WTC11 (cell line): ENCODE data around the gene GRIN1. TPM values are rescaled to one million over a fixed set of nuclear protein-coding genes. Genes with fewer than 3 reads are reported as not detected.

ENCODE experiments used
- ATAC-seq: fragments of 200-7000 bp; cut with Tn5 transposase; 2 replicates; pipeline ENCODE4 v1.10.0; 2021; ENCODE audit warnings: mild to moderate bottlenecking, moderate library complexity
- CTCF ChIA-PET: fragments of 300-600 bp; sonication (Branson Sonifier 250); formaldehyde crosslinking; loops from one replicate; lab custom pipeline; 2021; ENCODE audit warnings: antibody characterized with exemption; lab: Charles Lee
- POLR2A ChIA-PET: fragments of 350-600 bp; sonication (Branson Sonifier 250); formaldehyde crosslinking; loops from one replicate; lab custom pipeline; 2021; ENCODE audit warnings: antibody characterized with exemption; lab: Charles Lee
- DNase-seq: peaks from one replicate; pipeline ENCODE4 v3.0.0; 2021; ENCODE audit warnings: low spot score
- H3K27ac Mint-ChIP-seq: 2 replicates; pipeline ENCODE4 v1.8.0; 2021; ENCODE audit warnings: mixed read lengths
- H3K27me3 Mint-ChIP-seq: 2 replicates; pipeline ENCODE4 v1.8.0; 2021; ENCODE audit warnings: low read depth, mild to moderate bottlenecking, moderate library complexity, mixed read lengths
- H3K36me3 Mint-ChIP-seq: 2 replicates; pipeline ENCODE4 v1.8.0; 2021; ENCODE audit warnings: mixed read lengths
- H3K4me1 Mint-ChIP-seq: 2 replicates; pipeline ENCODE4 v1.8.0; 2022; ENCODE audit warnings: mixed read lengths
- H3K4me3 Mint-ChIP-seq: 2 replicates; pipeline ENCODE4 v1.8.0; 2021; ENCODE audit warnings: mild to moderate bottlenecking, moderate library complexity, mixed read lengths
- H3K9me3 Mint-ChIP-seq: 2 replicates; pipeline ENCODE4 v1.8.0; 2021; ENCODE audit warnings: mixed read lengths
- CBFB ChIP-seq: sonication (generic); formaldehyde crosslinking; IDR thresholded peaks from 2 replicates; pipeline ENCODE4 v1.8.1; 2022; ENCODE audit warnings: mild to moderate bottlenecking, low read depth, missing genetic modification reagents
- CREB1 ChIP-seq: sonication (generic); formaldehyde crosslinking; IDR thresholded peaks from 2 replicates; pipeline ENCODE4 v1.8.0; 2023; ENCODE audit warnings: mild to moderate bottlenecking, missing genetic modification reagents
- EMX1 ChIP-seq: fragments of 250-450 bp; sonication (Bioruptor Pico); IDR thresholded peaks from 2 replicates; pipeline ENCODE4 v1.8.0; 2021; ENCODE audit warnings: mild to moderate bottlenecking
- ESRRA ChIP-seq: sonication (generic); formaldehyde crosslinking; IDR thresholded peaks from 2 replicates; pipeline ENCODE4 v1.8.1; 2022; ENCODE audit warnings: mild to moderate bottlenecking, missing genetic modification reagents, borderline replicate concordance
- ETV6 ChIP-seq: sonication (generic); formaldehyde crosslinking; IDR thresholded peaks from 2 replicates; pipeline ENCODE4 v1.8.1; 2022; ENCODE audit warnings: mild to moderate bottlenecking, missing genetic modification reagents
- FOXP1 ChIP-seq: sonication (generic); formaldehyde crosslinking; IDR thresholded peaks from 2 replicates; pipeline ENCODE4 v1.8.0; 2022; ENCODE audit warnings: missing genetic modification reagents, mild to moderate bottlenecking, moderate library complexity, borderline replicate concordance
- JAZF1 ChIP-seq: fragments of 250-450 bp; sonication (Bioruptor Pico); IDR thresholded peaks from 2 replicates; pipeline ENCODE4 v1.9.0; 2021; ENCODE audit warnings: moderate library complexity, mild to moderate bottlenecking, inconsistent platforms
- JUN ChIP-seq: sonication (generic); formaldehyde crosslinking; IDR thresholded peaks from 2 replicates; pipeline ENCODE4 v1.8.0; 2023; ENCODE audit warnings: mild to moderate bottlenecking, missing genetic modification reagents
- NFATC4 ChIP-seq: fragments of 250-450 bp; sonication (Bioruptor Pico); IDR thresholded peaks from 2 replicates; pipeline ENCODE4 v1.9.0; 2021; ENCODE audit warnings: mild to moderate bottlenecking
- NR1H2 ChIP-seq: sonication (generic); formaldehyde crosslinking; IDR thresholded peaks from 2 replicates; pipeline ENCODE4 v1.9.0; 2021; ENCODE audit warnings: mild to moderate bottlenecking, moderate library complexity, missing genetic modification reagents
- NR2C2 ChIP-seq: sonication (generic); formaldehyde crosslinking; IDR thresholded peaks from 2 replicates; pipeline ENCODE4 v1.8.0; 2022; ENCODE audit warnings: mild to moderate bottlenecking, missing genetic modification reagents
- OVOL2 ChIP-seq: fragments of 250-450 bp; sonication (Bioruptor Pico); IDR thresholded peaks from 2 replicates; pipeline ENCODE4 v1.9.0; 2021; ENCODE audit warnings: mild to moderate bottlenecking, borderline replicate concordance
- SMAD4 ChIP-seq: sonication (generic); formaldehyde crosslinking; IDR thresholded peaks from 2 replicates; pipeline ENCODE4 v1.8.0; 2022; ENCODE audit warnings: mild to moderate bottlenecking, missing genetic modification reagents
- TCF7 ChIP-seq: sonication (generic); formaldehyde crosslinking; IDR thresholded peaks from 2 replicates; pipeline ENCODE4 v1.8.0; 2022; ENCODE audit warnings: mild to moderate bottlenecking, low read depth, missing genetic modification reagents, moderate library complexity
- ZBTB21 ChIP-seq: sonication (generic); formaldehyde crosslinking; IDR thresholded peaks from 2 replicates; pipeline ENCODE4 v1.8.1; 2023; ENCODE audit warnings: mild to moderate bottlenecking, missing genetic modification reagents, borderline replicate concordance
- ZNF121 ChIP-seq: sonication (generic); formaldehyde crosslinking; IDR thresholded peaks from 2 replicates; pipeline ENCODE4 v1.8.0; 2023; ENCODE audit warnings: missing genetic modification reagents
- ZNF219 ChIP-seq: sonication (generic); formaldehyde crosslinking; IDR thresholded peaks from 2 replicates; pipeline ENCODE4 v1.8.0; 2023; ENCODE audit warnings: missing genetic modification reagents, mild to moderate bottlenecking, borderline replicate concordance
- total RNA-seq: library from RNA; stranded (reverse); gene quantifications from 3 replicates; pipeline ENCODE4 v1.2.3, GENCODE V29; 2021
- TF ChIP-seq, protein P1 (sequence below): fragments of 250-450 bp; sonication (Bioruptor Pico); IDR thresholded peaks from 2 replicates; pipeline ENCODE4 v1.9.0; 2021; ENCODE audit warnings: moderate library complexity, mild to moderate bottlenecking, inconsistent platforms, borderline replicate concordance
- TF ChIP-seq, protein P2 (sequence below): sonication (generic); formaldehyde crosslinking; IDR thresholded peaks from 2 replicates; pipeline ENCODE4 v1.8.1; 2022; ENCODE audit warnings: missing genetic modification reagents, borderline replicate concordance
- TF ChIP-seq, protein P3 (sequence below): sonication (generic); formaldehyde crosslinking; IDR thresholded peaks from 2 replicates; pipeline ENCODE4 v1.8.1; 2022; ENCODE audit warnings: low read depth, missing genetic modification reagents, borderline replicate concordance
- TF ChIP-seq, protein P4 (sequence below): sonication (generic); formaldehyde crosslinking; IDR thresholded peaks from 2 replicates; pipeline ENCODE4 v1.8.1; 2023; ENCODE audit warnings: mild to moderate bottlenecking, missing genetic modification reagents, borderline replicate concordance
- TF ChIP-seq, protein P5 (sequence below): sonication (generic); formaldehyde crosslinking; IDR thresholded peaks from 2 replicates; pipeline ENCODE4 v1.8.1; 2022; ENCODE audit warnings: mild to moderate bottlenecking, moderate library complexity, missing genetic modification reagents
- TF ChIP-seq, protein P6 (sequence below): fragments of 250-450 bp; sonication (Bioruptor Pico); IDR thresholded peaks from 2 replicates; pipeline ENCODE4 v1.9.0; 2021; ENCODE audit warnings: mild to moderate bottlenecking
- TF ChIP-seq, protein P7 (sequence below): sonication (generic); formaldehyde crosslinking; IDR thresholded peaks from 2 replicates; pipeline ENCODE4 v1.8.1; 2023; ENCODE audit warnings: mild to moderate bottlenecking, missing genetic modification reagents, moderate library complexity

GRIN1 gene
- total RNA-seq, 1 experiment from 2014 or later, result 4.1 TPM

DNA sequence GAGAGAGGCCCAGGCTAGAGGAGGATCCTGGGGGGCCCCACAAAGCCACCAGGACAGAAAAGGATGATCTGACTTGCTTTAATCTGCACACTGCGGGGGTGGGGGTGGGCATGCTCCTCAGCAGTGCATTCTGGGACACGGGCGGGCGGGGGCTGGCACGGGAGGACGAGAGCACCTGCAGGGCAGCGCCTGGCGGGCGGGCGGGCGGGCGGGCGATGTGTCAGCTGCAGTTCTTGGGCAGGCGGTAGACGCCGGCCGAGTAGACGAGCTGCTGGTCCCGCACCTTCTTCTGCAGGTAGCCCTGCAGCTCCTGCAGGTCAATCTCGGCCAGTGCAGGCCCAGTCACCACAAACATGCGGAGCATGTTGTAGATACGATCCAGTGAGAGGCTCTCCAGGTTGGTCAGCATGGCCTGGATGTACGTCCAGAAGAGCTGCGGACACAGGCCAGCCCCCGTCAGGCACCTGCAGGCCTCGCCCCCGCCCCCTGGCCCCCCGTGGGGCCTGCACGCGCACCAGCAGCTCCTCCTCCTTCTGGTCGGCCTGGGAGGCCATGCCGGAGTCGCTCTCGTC, 35.9 kb downstream of the GRIN1 start:
- Mint-ChIP-seq H3K4me1 (peaks cover 6% of the 10 kb centered on the region), H3K27me3 (peaks cover 21% of the 10 kb centered on the region), H3K36me3 (no peaks in the 10 kb centered on the region), H3K4me3 (peak overlapping the region; percentile 42; the same call in 1 of the 2 replicates), H3K27ac (no peak overlapping the region), H3K9me3 (no peaks in the 10 kb centered on the region)
- DNase-seq (peak; percentile 42), ATAC-seq (peak; percentile 17)
- CTCF ChIA-PET, result interaction anchor here (0.5 to 3.6 kb wide), 33 partner anchors 13 to 248 kb away, joined by 3 to 40 read pairs (median 8); partner anchors contain the start of genes ABCA2, ANAPC2, CYSRT1 and EXD3
- TF ChIP-seq NR2C2 (CRISPR knock-in tag), result no peak
- TF ChIP-seq, protein P1, sequence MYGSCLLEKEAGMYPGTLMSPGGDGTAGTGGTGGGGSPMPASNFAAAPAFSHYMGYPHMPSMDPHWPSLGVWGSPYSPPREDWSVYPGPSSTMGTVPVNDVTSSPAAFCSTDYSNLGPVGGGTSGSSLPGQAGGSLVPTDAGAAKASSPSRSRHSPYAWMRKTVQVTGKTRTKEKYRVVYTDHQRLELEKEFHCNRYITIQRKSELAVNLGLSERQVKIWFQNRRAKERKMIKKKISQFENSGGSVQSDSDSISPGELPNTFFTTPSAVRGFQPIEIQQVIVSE (CRISPR knock-in tag), result no peak
- TF ChIP-seq, protein P2, sequence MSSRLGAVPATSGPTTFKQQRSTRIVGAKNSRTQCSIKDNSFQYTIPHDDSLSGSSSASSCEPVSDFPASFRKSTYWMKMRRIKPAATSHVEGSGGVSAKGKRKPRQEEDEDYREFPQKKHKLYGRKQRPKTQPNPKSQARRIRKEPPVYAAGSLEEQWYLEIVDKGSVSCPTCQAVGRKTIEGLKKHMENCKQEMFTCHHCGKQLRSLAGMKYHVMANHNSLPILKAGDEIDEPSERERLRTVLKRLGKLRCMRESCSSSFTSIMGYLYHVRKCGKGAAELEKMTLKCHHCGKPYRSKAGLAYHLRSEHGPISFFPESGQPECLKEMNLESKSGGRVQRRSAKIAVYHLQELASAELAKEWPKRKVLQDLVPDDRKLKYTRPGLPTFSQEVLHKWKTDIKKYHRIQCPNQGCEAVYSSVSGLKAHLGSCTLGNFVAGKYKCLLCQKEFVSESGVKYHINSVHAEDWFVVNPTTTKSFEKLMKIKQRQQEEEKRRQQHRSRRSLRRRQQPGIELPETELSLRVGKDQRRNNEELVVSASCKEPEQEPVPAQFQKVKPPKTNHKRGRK (CRISPR knock-in tag), result no peak
- no peak for TF ChIP-seq NFATC4 (CRISPR knock-in tag)
- POLR2A ChIA-PET, result interaction anchor here (0.7 to 1.8 kb wide), 5 partner anchors 12 to 61 kb away, joined by 3 to 6 read pairs (median 3); no protein-coding TSS in a partner anchor

DNA sequence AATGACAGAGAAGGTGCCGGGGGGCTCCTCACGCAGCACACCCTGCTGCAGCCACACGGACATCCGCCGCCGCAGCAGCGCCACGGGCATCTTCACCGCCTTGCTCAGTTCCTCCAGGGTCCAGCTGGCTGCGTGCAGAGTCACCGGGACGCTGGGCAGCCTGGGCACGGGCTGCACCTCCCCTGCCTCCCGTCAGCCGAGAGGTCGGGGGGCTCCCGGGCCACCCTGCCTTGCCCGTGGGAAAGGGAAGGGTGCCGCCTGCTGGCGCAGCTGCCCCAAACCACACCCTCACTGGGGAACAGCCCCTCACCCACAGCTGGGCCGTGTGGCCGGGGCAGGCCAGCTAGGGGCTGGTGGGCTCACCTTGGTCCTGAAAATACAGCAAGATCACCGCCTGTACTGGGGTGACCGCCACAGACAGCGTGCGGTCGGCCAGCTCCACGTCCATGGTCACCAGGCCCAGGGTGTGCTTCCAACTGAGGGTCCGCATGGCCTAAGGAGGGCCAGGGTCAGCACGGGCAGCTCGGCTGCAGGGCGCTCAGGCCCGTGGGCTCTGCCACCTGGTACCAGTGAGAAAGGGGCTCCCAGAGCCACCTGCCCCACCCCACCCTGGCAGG, 36.5 kb downstream of the GRIN1 start:
- Mint-ChIP-seq H3K36me3 (no peaks in the 10 kb centered on the region), H3K9me3 (no peaks in the 10 kb centered on the region), H3K27me3 (peaks cover 15% of the 10 kb centered on the region), H3K4me1 (peaks cover 2% of the 10 kb centered on the region), H3K4me3 (peak overlapping the region; percentile 42; the same call in 1 of the 2 replicates), H3K27ac (no peak overlapping the region)
- ChIA-PET CTCF (interaction anchor here (0.5 to 3.6 kb wide), 37 partner anchors 8 to 247 kb away, joined by 3 to 40 read pairs (median 8); partner anchors contain the start of genes ABCA2, ANAPC2, CYSRT1 and EXD3), POLR2A (interaction anchor here (1.0 to 1.8 kb wide), 4 partner anchors 13 to 62 kb away, joined by 3 to 6 read pairs (median 3); no protein-coding TSS in a partner anchor)
- ATAC-seq (peak; percentile 63), DNase-seq (peak; percentile 64)
- TF ChIP-seq OVOL2 (CRISPR knock-in tag) (no peak), JAZF1 (CRISPR knock-in tag) (no peak), TCF7 (CRISPR knock-in tag) (no peak), JUN (CRISPR knock-in tag) (no peak), ETV6 (CRISPR knock-in tag) (no peak), ZNF121 (CRISPR knock-in tag) (peak; percentile 92), FOXP1 (peak; percentile 24; the same call in 1 of the 2 replicates), NR1H2 (CRISPR knock-in tag) (no peak), ZNF219 (no peak), ZBTB21 (CRISPR knock-in tag) (no peak), EMX1 (CRISPR knock-in tag) (0 out of 2 replicates have a peak, but pooled peaks have one; percentile 67), SMAD4 (no peak), CREB1 (CRISPR knock-in tag) (no peak), ESRRA (CRISPR knock-in tag) (no peak), CBFB (CRISPR knock-in tag) (no peak)
- TF ChIP-seq, protein P3, sequence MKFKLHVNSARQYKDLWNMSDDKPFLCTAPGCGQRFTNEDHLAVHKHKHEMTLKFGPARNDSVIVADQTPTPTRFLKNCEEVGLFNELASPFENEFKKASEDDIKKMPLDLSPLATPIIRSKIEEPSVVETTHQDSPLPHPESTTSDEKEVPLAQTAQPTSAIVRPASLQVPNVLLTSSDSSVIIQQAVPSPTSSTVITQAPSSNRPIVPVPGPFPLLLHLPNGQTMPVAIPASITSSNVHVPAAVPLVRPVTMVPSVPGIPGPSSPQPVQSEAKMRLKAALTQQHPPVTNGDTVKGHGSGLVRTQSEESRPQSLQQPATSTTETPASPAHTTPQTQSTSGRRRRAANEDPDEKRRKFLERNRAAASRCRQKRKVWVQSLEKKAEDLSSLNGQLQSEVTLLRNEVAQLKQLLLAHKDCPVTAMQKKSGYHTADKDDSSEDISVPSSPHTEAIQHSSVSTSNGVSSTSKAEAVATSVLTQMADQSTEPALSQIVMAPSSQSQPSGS (CRISPR knock-in tag), result no peak
- TF ChIP-seq, protein P4, sequence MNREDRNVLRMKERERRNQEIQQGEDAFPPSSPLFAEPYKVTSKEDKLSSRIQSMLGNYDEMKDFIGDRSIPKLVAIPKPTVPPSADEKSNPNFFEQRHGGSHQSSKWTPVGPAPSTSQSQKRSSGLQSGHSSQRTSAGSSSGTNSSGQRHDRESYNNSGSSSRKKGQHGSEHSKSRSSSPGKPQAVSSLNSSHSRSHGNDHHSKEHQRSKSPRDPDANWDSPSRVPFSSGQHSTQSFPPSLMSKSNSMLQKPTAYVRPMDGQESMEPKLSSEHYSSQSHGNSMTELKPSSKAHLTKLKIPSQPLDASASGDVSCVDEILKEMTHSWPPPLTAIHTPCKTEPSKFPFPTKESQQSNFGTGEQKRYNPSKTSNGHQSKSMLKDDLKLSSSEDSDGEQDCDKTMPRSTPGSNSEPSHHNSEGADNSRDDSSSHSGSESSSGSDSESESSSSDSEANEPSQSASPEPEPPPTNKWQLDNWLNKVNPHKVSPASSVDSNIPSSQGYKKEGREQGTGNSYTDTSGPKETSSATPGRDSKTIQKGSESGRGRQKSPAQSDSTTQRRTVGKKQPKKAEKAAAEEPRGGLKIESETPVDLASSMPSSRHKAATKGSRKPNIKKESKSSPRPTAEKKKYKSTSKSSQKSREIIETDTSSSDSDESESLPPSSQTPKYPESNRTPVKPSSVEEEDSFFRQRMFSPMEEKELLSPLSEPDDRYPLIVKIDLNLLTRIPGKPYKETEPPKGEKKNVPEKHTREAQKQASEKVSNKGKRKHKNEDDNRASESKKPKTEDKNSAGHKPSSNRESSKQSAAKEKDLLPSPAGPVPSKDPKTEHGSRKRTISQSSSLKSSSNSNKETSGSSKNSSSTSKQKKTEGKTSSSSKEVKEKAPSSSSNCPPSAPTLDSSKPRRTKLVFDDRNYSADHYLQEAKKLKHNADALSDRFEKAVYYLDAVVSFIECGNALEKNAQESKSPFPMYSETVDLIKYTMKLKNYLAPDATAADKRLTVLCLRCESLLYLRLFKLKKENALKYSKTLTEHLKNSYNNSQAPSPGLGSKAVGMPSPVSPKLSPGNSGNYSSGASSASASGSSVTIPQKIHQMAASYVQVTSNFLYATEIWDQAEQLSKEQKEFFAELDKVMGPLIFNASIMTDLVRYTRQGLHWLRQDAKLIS, result no peak
- TF ChIP-seq, protein P5, sequence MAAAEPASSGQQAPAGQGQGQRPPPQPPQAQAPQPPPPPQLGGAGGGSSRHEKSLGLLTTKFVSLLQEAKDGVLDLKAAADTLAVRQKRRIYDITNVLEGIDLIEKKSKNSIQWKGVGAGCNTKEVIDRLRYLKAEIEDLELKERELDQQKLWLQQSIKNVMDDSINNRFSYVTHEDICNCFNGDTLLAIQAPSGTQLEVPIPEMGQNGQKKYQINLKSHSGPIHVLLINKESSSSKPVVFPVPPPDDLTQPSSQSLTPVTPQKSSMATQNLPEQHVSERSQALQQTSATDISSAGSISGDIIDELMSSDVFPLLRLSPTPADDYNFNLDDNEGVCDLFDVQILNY (CRISPR knock-in tag), result no peak
- TF ChIP-seq, protein P6, sequence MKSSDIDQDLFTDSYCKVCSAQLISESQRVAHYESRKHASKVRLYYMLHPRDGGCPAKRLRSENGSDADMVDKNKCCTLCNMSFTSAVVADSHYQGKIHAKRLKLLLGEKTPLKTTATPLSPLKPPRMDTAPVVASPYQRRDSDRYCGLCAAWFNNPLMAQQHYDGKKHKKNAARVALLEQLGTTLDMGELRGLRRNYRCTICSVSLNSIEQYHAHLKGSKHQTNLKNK (CRISPR knock-in tag), result no peak
- TF ChIP-seq, protein P7, sequence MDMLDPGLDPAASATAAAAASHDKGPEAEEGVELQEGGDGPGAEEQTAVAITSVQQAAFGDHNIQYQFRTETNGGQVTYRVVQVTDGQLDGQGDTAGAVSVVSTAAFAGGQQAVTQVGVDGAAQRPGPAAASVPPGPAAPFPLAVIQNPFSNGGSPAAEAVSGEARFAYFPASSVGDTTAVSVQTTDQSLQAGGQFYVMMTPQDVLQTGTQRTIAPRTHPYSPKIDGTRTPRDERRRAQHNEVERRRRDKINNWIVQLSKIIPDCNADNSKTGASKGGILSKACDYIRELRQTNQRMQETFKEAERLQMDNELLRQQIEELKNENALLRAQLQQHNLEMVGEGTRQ (CRISPR knock-in tag), result peak; percentile 44
